Measurements from ENCODE around the gene NEK10.

The NEK10 gene

DNA sequence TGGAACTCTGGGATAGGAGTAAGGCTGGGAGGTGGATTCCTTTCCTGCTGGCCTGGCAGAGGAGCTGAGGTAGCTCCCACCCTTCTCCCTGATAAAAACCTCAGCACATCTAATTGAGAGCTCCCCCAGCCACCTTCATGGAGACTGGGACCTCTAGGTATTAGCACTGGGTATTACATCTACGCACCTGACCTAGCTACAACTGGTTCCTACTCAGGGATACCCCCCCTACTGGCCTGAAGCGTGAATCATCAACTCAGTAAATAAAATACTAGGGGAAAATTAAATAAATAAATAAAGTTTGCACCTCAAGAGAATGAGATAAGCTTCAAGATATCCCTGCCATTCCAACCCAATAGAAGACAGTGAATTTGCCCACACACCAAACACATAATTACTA lies 140.4 kb downstream of the NEK10 start:
- DNase-seq (ENCODE audit: low read depth), result no peak

DNA sequence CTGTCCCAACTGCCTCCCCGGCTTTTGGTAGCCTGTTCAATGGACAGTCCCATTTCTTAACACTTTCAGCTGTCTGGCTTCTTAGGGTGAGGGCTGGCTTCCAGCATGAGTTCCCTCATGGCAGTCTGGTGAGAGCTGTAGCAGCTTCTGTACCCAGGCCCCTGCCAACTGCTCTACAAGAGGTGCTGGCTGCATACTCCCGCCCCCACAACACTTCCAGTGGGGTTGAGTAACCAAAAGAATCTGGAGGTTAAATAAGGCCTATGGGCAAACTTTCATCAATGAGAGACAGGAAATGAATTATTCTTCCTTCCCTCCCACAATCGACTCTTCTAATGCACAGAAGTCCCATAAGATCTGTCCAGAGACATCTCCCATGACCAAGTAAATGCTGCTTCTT lies 145.0 kb downstream of the NEK10 start:
- no peak for DNase-seq (ENCODE audit: low read depth)

- no peak for DNase-seq (ENCODE audit: low read depth)
These were observed 147.8 kb downstream of the NEK10 start for GRCh38 chr3:27221264-27221932.

GRCh38 chr3:27220166-27220565 lies 149.0 kb downstream of the NEK10 start:
- DNase-seq (ENCODE audit: low read depth), result no peak

DNA sequence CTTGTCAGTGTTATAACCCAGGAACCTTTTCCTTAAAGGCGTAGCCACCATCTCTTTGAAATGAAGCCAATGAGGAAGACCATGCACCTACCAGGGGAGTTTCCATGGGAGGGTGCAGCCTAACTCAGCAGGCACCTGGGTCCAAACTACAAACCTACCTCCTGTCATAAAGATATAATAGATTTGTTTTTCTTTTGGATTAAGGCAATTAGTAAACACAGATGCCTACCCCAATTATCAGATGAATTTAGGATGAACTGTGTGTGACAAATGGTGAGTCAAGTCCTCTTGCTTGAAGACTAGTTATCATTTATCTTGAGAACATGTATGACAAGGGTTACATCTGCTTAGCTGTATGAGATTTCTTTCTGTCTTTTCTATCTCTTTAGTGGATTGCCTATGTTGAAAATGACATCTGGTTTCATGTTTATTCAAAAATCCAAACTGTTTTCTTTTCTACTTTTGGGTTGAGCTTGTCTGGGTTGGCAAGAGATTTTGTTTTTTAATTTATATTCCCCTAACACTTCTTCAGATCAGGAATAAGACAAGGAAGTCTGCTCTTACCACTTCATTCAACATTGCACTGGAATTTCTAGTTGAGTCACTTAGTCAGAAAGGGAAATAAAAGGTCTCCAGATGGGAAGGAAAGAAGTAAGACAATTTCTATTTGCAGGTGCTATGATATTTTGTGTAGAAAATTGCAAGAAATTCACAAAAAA lies 149.9 kb downstream of the NEK10 start:
- DNase-seq (ENCODE audit: low read depth), result peak; percentile 11

- DNase-seq (ENCODE audit: low read depth), result peak; percentile 14
These were observed 152.1 kb downstream of the NEK10 start for GRCh38 chr3:27216955-27217552.

GRCh38 chr3:27216295-27216855 lies 152.8 kb downstream of the NEK10 start:
- no peak for DNase-seq (ENCODE audit: low read depth)

DNA sequence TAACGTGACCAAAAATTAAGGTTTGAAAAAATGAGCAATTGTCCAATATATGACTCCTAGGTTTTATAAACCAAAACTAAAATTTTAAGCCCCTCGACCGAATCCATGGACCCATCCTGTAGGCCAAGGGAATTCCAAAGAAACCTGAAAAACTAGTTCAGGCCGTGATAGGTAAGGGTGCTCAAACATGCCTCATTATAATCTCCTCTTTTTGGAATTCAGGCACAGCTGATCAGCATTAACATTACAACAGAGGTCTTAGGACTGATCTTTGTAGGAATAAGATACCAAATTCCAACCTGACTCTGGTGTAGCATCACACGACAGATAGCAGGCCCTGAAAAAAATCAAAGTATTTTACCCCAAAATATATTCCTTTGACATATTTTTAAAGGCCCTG lies 155.7 kb downstream of the NEK10 start:
- no peak for DNase-seq (ENCODE audit: low read depth)

DNA sequence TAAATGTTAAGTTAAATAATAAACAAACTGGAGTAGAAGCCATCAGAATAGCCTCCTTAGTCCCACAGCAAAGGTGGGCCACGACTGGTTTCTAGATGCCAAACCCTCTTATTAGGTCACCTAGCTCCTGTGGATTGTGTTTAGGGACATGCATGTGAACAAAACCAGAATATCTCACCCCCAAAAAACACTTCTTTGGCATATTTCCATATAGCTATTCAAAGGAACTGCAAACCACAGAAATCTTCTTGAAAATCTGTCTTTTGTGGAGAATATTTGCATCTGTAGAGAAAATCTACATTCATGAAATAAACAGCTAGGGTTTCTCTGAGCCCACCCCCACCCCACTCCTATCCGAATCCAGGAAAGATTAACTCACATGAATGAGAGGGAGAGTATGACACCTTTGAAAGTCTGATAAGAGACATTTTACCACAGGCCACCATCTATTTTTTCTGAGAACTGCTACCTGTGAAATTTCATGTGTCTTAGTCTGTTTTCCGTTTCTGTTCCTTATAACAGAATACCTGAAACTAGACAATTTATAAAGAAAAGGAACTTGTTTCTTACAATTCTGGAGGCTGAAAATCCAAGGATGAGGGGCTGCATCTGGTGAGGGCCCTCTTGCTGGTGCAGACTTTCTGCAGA lies 159.4 kb downstream of the NEK10 start:
- no peak for DNase-seq (ENCODE audit: low read depth)

DNA sequence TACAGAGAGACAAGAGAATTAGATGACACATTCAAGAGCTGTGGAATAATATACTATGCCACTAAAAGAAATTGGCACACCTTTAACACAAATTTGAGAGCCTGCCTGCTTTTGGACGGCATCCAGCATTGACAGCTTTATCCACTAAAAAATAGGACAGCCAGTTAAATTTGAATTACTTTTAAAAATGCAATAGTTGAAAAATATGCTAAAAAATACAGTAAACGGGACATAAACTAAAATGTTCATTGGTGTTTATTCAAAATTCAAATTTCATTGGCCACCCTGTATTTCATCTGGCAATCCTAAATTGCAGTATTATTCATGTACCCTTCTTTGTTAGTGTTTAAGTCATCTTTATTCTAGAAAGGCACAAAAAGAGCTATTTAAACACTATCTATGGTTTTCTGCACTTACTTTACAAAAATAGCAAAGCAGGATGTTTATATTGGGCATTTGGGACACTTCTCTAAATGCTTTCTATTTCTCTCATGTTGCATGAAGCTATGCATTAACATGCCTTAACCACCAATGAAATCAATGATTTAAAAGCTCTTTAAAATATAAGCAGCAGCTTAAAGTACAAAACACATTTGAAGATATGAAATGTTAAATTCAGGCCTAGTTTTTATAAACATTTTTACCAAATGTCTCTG lies 160.1 kb downstream of the NEK10 start:
- DNase-seq (ENCODE audit: low read depth), result no peak

DNA sequence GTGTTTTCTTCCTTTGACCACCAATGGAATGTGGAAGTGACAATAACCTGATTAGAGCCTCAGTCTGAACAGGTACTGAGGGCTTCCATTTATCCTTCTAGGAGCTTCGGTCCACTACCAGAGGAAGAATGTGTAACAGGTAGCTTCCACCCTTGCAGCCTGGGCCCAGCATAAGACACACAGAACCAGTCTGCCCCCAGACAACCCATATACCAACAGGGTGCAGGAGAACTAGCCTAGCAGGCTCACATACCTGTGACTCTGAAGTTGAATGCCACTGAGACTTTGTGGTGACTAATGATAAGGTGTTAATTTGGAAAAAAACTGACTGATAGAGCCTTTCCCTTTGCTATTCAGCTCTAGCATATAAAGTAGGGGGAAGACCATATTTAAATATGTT lies 166.2 kb downstream of the NEK10 start:
- DNase-seq (ENCODE audit: low read depth), result no peak

DNA sequence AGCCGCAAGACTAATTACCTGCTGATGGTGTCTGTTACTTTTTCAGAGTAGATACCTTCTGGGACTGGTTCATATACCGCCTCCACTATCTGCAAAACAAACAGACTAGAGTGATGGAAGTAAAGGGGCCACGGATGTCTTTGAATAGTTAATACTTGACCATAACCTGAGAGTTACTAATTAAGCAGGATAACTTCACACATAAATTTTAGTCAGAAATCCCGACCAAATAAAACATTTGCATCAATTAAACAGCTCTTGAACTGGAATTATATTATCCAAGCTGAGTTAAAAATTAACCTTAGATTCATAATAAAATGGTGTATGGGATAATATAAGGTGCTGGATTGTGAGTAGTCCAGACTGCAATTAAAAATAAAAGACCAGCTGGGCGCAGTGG lies 167.7 kb downstream of the NEK10 start:
- DNase-seq (ENCODE audit: low read depth), result no peak

GRCh38 chr3:27200721-27201489 lies 168.3 kb downstream of the NEK10 start:
- no peak for DNase-seq (ENCODE audit: low read depth)

GRCh38 chr3:27194861-27195483 lies 174.2 kb downstream of the NEK10 start:
- DNase-seq (ENCODE audit: low read depth), result no peak

GRCh38 chr3:27193056-27193455 lies 176.1 kb downstream of the NEK10 start:
- no peak for DNase-seq (ENCODE audit: low read depth)

DNA sequence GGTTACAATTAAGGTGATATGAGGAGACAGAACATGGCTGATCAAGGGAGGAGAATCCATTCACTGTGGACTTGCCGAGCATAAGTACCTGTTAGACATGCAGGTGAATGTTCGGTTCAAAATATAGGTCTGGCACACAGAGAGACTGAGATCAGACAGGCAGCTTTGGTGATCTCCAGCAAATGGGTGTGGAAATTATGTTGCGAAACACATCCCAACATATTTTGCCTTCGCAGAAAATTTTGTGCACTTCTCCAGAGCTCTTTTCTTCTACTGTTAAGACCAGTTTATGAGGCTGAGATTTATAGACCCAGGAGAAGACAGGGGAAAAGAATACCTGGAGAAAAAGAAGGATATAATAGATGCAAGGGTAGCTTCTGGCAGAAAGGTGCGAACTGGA lies 183.2 kb downstream of the NEK10 start:
- no peak for DNase-seq (ENCODE audit: low read depth)

DNA sequence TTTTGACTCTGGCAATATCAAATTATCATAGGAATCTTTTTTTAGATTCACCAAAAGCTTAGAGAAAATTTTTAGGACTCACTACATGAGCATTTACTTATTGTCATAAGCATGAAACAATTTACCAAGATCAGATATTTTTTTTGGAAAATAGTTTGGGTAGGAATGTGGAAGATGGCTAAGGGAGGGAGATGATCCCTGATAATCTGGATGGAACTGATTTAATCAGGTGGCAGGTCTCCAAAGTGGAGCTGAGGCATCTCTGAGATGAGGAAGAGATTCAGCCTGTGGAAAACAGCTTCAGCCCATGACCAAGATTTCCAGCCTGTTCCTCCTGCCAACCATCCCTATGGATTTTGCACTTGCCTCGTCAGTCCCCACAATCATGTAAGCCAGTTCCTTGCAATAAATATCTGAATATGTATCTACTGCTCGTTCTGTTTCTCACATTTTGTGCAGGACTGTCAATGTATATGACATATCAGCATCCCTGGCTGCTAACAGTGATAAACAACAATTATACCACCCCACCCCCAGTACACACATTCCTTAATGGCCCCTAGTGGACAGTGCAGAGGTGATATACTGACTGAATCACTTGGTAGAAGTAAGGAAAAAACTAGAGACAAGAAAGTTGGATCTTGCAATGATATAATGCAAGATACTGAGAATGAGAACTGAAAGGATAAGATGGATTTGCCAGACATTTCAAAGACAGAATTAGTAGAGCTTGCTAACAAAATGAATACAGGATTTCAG lies 183.8 kb downstream of the NEK10 start:
- no peak for DNase-seq (ENCODE audit: low read depth)

- DNase-seq (ENCODE audit: low read depth), result no peak
These were observed 184.9 kb downstream of the NEK10 start for GRCh38 chr3:27184261-27184660.

GRCh38 chr3:27176256-27176655 lies 192.9 kb downstream of the NEK10 start:
- DNase-seq (ENCODE audit: low read depth), result no peak

DNA sequence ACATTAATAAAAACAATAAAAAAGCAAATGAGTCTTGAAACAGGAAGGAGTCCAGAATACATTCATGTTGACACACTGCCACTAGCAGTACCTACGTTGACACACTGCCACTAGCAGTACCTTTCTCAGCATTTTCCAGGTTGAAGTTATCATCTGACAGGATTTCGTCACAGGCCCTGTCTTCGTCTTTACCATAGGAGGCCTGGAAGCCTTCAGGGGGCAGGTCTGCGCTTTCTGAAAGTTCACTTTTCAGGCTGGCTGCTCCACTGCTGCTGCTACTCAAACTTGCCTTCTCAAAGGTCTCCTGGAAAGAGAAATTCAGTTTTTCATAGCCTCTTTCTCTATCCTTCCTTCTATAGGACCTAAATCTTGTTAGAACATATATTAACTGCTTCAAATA lies 194.7 kb downstream of the NEK10 start:
- no peak for DNase-seq (ENCODE audit: low read depth)

All from GM04504 (cell line).